Glutamatergic neuron (in vitro differentiated cells): ENCODE measurements around the gene LLGL2. TPM values are rescaled to one million over a fixed set of nuclear protein-coding genes. Genes with fewer than 3 reads are reported as not detected.

Experiments
- DNase-seq: peaks from one replicate; pipeline ENCODE4 v3.0.0; 2022
- H3K27ac Mint-ChIP-seq: one replicate; pipeline ENCODE4 v1.8.0; 2020; ENCODE audit warnings: mild to moderate bottlenecking, mixed read lengths, inconsistent platforms; ENCODE audit not compliant: unreplicated experiment
- H3K27me3 Mint-ChIP-seq: one replicate; pipeline ENCODE4 v1.8.0; 2020; ENCODE audit warnings: mild to moderate bottlenecking, moderate library complexity, mixed read lengths, inconsistent platforms; ENCODE audit not compliant: unreplicated experiment
- H3K36me3 Mint-ChIP-seq: one replicate; pipeline ENCODE4 v1.8.0; 2020; ENCODE audit warnings: mild to moderate bottlenecking, mixed read lengths, inconsistent platforms; ENCODE audit not compliant: unreplicated experiment
- H3K4me1 Mint-ChIP-seq: one replicate; pipeline ENCODE4 v1.8.0; 2020; ENCODE audit warnings: mild to moderate bottlenecking, low read depth, mixed read lengths, inconsistent platforms; ENCODE audit not compliant: unreplicated experiment
- H3K4me3 Mint-ChIP-seq: one replicate; pipeline ENCODE4 v1.8.0; 2020; ENCODE audit warnings: mild to moderate bottlenecking, mixed read lengths, inconsistent platforms; ENCODE audit not compliant: unreplicated experiment
- H3K9me3 Mint-ChIP-seq: one replicate; pipeline ENCODE4 v1.8.0; 2020; ENCODE audit warnings: mild to moderate bottlenecking, moderate library complexity, mixed read lengths, inconsistent platforms; ENCODE audit not compliant: unreplicated experiment
- CTCF ChIP-seq: fragments of 200-600 bp; sonication (generic); IDR thresholded peaks from one replicate; pipeline ENCODE4 v1.5.0; 2021; ENCODE audit not compliant: partially characterized antibody, unreplicated experiment
- total RNA-seq: library from RNA; stranded (reverse); fragmentation: NEBNext Ultra II Directional; extraction: Animal tissue kit (Norgen Biotek cat#: 25700); gene quantifications from one replicate; pipeline ENCODE4 v1.2.1, GENCODE V29; 2021; ENCODE audit not compliant: unreplicated experiment

Gene LLGL2
- total RNA-seq, 1 donor from 2014 or later: 4.8 TPM

DNA sequence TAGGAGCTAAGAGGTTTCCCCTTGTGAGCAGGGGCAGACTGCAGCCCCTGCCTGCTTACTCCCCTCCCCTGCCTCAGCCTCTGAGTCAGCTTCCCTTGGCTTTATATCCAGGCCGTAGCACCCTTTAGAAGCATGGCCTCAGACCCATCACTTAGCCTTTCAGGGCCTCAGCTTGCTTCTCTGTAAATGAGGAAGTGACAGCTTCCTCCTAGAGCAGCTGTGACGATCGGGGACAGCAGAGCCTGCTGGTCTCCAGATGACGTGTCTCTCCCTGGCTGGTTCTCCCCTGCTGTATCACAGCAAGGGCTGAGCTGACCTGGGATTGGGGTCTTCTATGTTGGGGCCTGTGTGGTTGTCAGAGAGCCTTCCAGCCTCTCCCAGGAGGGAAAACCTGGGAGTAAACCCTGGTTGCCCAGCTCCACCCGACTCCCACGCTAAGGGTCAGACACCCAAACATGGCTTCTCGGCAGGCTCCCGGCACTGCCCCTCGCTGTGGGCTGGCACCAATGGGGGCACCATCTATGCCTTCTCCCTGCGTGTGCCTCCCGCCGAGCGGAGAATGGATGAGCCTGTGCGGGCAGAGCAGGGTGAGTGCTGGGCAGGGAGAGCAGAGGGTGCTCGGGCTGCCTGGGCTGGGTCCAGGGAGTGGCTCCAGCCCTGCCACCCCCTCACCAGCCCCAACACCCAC, 45.8 kb downstream of the LLGL2 start:
- H3K27me3 Mint-ChIP-seq: peaks cover 7% of the 10 kb centered on the region
- no peak for TF ChIP-seq CTCF
- H3K27ac Mint-ChIP-seq: no peak overlapping the region

GRCh38 chr17:75571885-75572215, 46.4 kb downstream of the LLGL2 start:
- H3K4me3 Mint-ChIP-seq: no peak overlapping the region
- H3K36me3 Mint-ChIP-seq: no peaks in the 10 kb centered on the region
- no peak for DNase-seq
- no peak for TF ChIP-seq CTCF
- no peaks in the 10 kb centered on the region for H3K4me1 Mint-ChIP-seq
- no peak overlapping the region for H3K27ac Mint-ChIP-seq
- no peaks in the 10 kb centered on the region for H3K9me3 Mint-ChIP-seq
- peaks cover 3% of the 10 kb centered on the region for H3K27me3 Mint-ChIP-seq

More for the DNA sequence above, 45.8 kb downstream of the LLGL2 start:
- Mint-ChIP-seq H3K4me1 (no peaks in the 10 kb centered on the region), H3K36me3 (no peaks in the 10 kb centered on the region), H3K4me3 (no peak overlapping the region), H3K9me3 (peaks cover 2% of the 10 kb centered on the region)
- DNase-seq: peak; percentile 46

DNA sequence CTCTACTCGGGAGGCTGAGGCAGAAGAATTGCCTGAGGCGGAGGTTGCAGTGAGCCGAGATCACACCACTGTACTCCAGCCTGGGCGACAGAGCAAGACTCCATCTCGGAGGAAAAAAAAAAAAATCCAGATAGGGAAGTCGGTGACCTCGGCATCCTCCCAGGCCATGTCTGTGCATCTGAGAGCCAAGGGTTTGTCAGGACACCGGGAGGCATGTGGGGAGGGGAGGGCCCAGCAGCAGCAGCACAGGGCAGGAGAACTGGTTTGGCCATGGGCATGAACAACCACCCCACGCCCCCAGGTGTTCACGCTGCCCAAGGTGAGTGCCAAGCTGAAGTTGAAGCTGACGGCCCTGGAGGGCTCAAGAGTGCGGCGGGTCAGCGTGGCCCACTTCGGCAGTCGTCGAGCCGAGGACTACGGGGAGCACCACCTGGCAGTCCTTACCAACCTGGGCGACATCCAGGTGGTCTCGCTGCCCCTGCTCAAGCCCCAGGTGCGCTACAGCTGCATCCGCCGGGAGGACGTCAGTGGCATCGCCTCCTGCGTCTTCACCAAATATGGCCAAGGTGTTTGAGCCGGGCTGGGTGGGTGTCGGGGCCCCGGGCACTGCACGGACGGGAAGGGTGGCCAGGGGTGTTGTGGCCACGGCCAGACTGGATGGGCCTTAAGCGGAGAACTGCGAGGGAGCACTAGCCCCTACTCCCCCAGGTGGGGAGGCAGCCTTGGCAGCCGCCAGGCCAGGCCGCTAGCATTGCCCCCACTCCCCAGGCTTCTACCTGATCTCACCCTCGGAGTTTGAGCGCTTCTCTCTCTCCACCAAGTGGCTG, 47.4 kb downstream of the LLGL2 start:
- H3K36me3 Mint-ChIP-seq: no peaks in the 10 kb centered on the region
- H3K27ac Mint-ChIP-seq: no peak overlapping the region
- no peak overlapping the region for H3K4me3 Mint-ChIP-seq
- H3K9me3 Mint-ChIP-seq: no peaks in the 10 kb centered on the region
- no peaks in the 10 kb centered on the region for H3K4me1 Mint-ChIP-seq
- no peak for TF ChIP-seq CTCF
- no peak for DNase-seq
- peaks cover 3% of the 10 kb centered on the region for H3K27me3 Mint-ChIP-seq

GRCh38 chr17:75573540-75573957, 48.1 kb downstream of the LLGL2 start:
- no peaks in the 10 kb centered on the region for H3K9me3 Mint-ChIP-seq
- H3K27ac Mint-ChIP-seq: no peak overlapping the region
- no peaks in the 10 kb centered on the region for H3K36me3 Mint-ChIP-seq
- peaks cover 3% of the 10 kb centered on the region for H3K27me3 Mint-ChIP-seq
- DNase-seq: no peak
- H3K4me1 Mint-ChIP-seq: no peaks in the 10 kb centered on the region
- H3K4me3 Mint-ChIP-seq: no peak overlapping the region
- TF ChIP-seq CTCF: no peak

GRCh38 chr17:75573994-75574393, 48.5 kb downstream of the LLGL2 start:
- no peak overlapping the region for H3K27ac Mint-ChIP-seq
- no peaks in the 10 kb centered on the region for H3K9me3 Mint-ChIP-seq
- no peak for TF ChIP-seq CTCF
- peaks cover 2% of the 10 kb centered on the region for H3K4me1 Mint-ChIP-seq
- no peaks in the 10 kb centered on the region for H3K36me3 Mint-ChIP-seq
- H3K4me3 Mint-ChIP-seq: no peak overlapping the region
- H3K27me3 Mint-ChIP-seq: peaks cover 3% of the 10 kb centered on the region
- DNase-seq: no peak
